Mesenchymal stem cell (in vitro differentiated cells and primary cell): ENCODE data around the gene CBLN2.

Experiments used
- DNase-seq: peaks from one replicate; pipeline ENCODE4 v3.0.0-alpha.2; 2013
- H2AFZ ChIP-seq: one replicate; pipeline ENCODE4 v1.6.1; 2013; ENCODE audit warnings: low read depth, mild to moderate bottlenecking, control low read depth, inconsistent platforms, low read length, moderate library complexity
- H2AK5ac ChIP-seq: 2 replicates; pipeline ENCODE4 v1.6.1; 2013; ENCODE audit warnings: low read length, moderate library complexity, mild to moderate bottlenecking, inconsistent platforms; ENCODE audit not compliant: severe bottlenecking
- H2BK120ac ChIP-seq: one replicate; pipeline ENCODE4 v1.6.1; 2013; ENCODE audit warnings: low read depth, mild to moderate bottlenecking, inconsistent platforms, low read length, moderate library complexity
- H2BK12ac ChIP-seq, 2 experiments: one replicate each; pipeline ENCODE4 v1.6.1; 2013; ENCODE audit warnings: inconsistent platforms in 2 of 2, low read length in 2 of 2, mild to moderate bottlenecking in 2 of 2, moderate library complexity in 2 of 2, control low read depth in 1 of 2
- H2BK15ac ChIP-seq: one replicate; pipeline ENCODE4 v1.6.1; 2013; ENCODE audit warnings: mild to moderate bottlenecking, low read depth, inconsistent platforms; ENCODE audit not compliant: poor library complexity, severe bottlenecking
- H2BK5ac ChIP-seq: 2 replicates; pipeline ENCODE4 v1.6.1; 2013; ENCODE audit warnings: low read depth, mild to moderate bottlenecking, low read length, control low read depth, inconsistent platforms; ENCODE audit not compliant: poor library complexity, severe bottlenecking
- H3K14ac ChIP-seq, 2 experiments: one replicate each; pipeline ENCODE4 v1.6.1; 2013; ENCODE audit warnings: inconsistent platforms in 2 of 2, low read length in 2 of 2, control low read depth in 1 of 2, mild to moderate bottlenecking in 1 of 2, moderate library complexity in 1 of 2
- H3K18ac ChIP-seq, 2 experiments: one replicate each; pipeline ENCODE4 v1.6.1; 2013; ENCODE audit warnings: inconsistent platforms in 2 of 2, low read length in 2 of 2, control low read depth in 1 of 2, low read depth in 1 of 2, mild to moderate bottlenecking in 1 of 2
- H3K23ac ChIP-seq, 2 experiments: one replicate each; pipeline ENCODE4 v1.6.1; 2013; ENCODE audit warnings: inconsistent platforms in 2 of 2, low read length in 2 of 2, mild to moderate bottlenecking in 2 of 2, moderate library complexity in 2 of 2, control low read depth in 1 of 2
- H3K27ac ChIP-seq: 2 replicates; pipeline ENCODE4 v1.5.1; 2013; ENCODE audit warnings: mild to moderate bottlenecking, moderate library complexity, low read length, control low read depth, inconsistent platforms; ENCODE audit not compliant: poor library complexity, severe bottlenecking
- H3K27me3 ChIP-seq, 2 experiments: 2 replicates each; pipeline versions ENCODE4 v1.6.1 to v1.7.0; 2013; ENCODE audit warnings: low read length in 2 of 2, mild to moderate bottlenecking in 2 of 2, moderate library complexity in 2 of 2, control low read depth in 1 of 2, inconsistent platforms in 1 of 2; ENCODE audit not compliant: control insufficient read depth in 1 of 2, insufficient read depth in 1 of 2
- H3K36me3 ChIP-seq, 2 experiments: 2 replicates each; pipeline versions ENCODE4 v1.6.1 to v1.7.0; 2013; ENCODE audit warnings: low read length in 2 of 2, control low read depth in 1 of 2, inconsistent platforms in 1 of 2, low read depth in 1 of 2, mild to moderate bottlenecking in 1 of 2; ENCODE audit not compliant: insufficient read depth in 2 of 2, control insufficient read depth in 1 of 2
- H3K4ac ChIP-seq, 2 experiments: one replicate each; pipeline ENCODE4 v1.6.1; 2013; ENCODE audit warnings: inconsistent platforms in 2 of 2, low read length in 2 of 2, mild to moderate bottlenecking in 2 of 2, moderate library complexity in 2 of 2, control low read depth in 1 of 2, low read depth in 1 of 2
- H3K4me1 ChIP-seq: 2 replicates; pipeline ENCODE4 v1.6.1; 2013; ENCODE audit warnings: low read depth, low read length, control low read depth; ENCODE audit not compliant: control insufficient read depth, insufficient read depth
- H3K4me2 ChIP-seq: 2 replicates; pipeline ENCODE4 v1.6.1; 2013; ENCODE audit warnings: low read length, mild to moderate bottlenecking, inconsistent platforms; ENCODE audit not compliant: poor library complexity, severe bottlenecking
- H3K4me3 ChIP-seq, 2 experiments: 2 replicates each; pipeline versions ENCODE4 v1.5.1 to v1.7.0; 2013; ENCODE audit warnings: low read length in 2 of 2, mild to moderate bottlenecking in 2 of 2, control low read depth in 1 of 2, low read depth in 1 of 2; ENCODE audit not compliant: insufficient read depth in 1 of 2
- H3K79me1 ChIP-seq: replicated peaks from 2 replicates; pipeline ENCODE4 v1.6.1; 2013; ENCODE audit warnings: mild to moderate bottlenecking, control low read depth, low read length, inconsistent platforms; ENCODE audit not compliant: poor library complexity, severe bottlenecking
- H3K9ac ChIP-seq: 2 replicates; pipeline ENCODE4 v1.7.0; 2013; ENCODE audit warnings: mild to moderate bottlenecking, low read length, moderate library complexity
- H3K9me3 ChIP-seq: 2 replicates; pipeline ENCODE4 v1.7.0; 2013; ENCODE audit warnings: mild to moderate bottlenecking, low read length; ENCODE audit not compliant: control insufficient read depth
- H4K8ac ChIP-seq: one replicate; pipeline ENCODE4 v1.6.1; 2013; ENCODE audit warnings: inconsistent platforms, mild to moderate bottlenecking, low read length, moderate library complexity
- H4K91ac ChIP-seq: one replicate; pipeline ENCODE4 v1.6.1; 2013; ENCODE audit warnings: mild to moderate bottlenecking, low read length, inconsistent platforms
- WGBS: methylation state at CpG from one replicate; pipeline ENCODE4 v1.1.7; 2013; ENCODE audit warnings: mixed read lengths; 5-methylcytosine and 5-hydroxymethylcytosine counted together

The CBLN2 gene

GRCh38 chr18:72539901-72540300 lies 4.2 kb downstream of the CBLN2 start:
- no peak overlapping the region for H3K4ac ChIP-seq
- H2AK5ac ChIP-seq, result no peak overlapping the region
- no peak overlapping the region for H3K23ac ChIP-seq
- DNase-seq, result no peak
- H2BK5ac ChIP-seq, result no peak overlapping the region
- no peak overlapping the region for H3K9ac ChIP-seq
- WGBS, result 72% methylated on average over 5 of the region's 5 CpGs
- H4K91ac ChIP-seq, result no peak overlapping the region
- H3K4me3 ChIP-seq, result no peak overlapping the region
- no peak overlapping the region for H2BK120ac ChIP-seq
- no peak overlapping the region for H3K4me2 ChIP-seq
- no peak overlapping the region for H2BK15ac ChIP-seq
- H3K4me1 ChIP-seq, result peaks cover 14% of the 10 kb centered on the region
- H3K79me1 ChIP-seq, result no peaks in the 10 kb centered on the region
- H3K27me3 ChIP-seq, result peaks cover 29 to 51% of the 10 kb centered on the region in 2 experiments
- no peaks in the 10 kb centered on the region for H3K9me3 ChIP-seq
- H3K18ac ChIP-seq, result no peak overlapping the region
- no peak overlapping the region for H4K8ac ChIP-seq
- no peaks in the 10 kb centered on the region for H3K36me3 ChIP-seq
- H2AFZ ChIP-seq, result no peak overlapping the region
- no peak overlapping the region for H3K14ac ChIP-seq
- no peak overlapping the region for H2BK12ac ChIP-seq
- no peak overlapping the region for H3K27ac ChIP-seq

DNA sequence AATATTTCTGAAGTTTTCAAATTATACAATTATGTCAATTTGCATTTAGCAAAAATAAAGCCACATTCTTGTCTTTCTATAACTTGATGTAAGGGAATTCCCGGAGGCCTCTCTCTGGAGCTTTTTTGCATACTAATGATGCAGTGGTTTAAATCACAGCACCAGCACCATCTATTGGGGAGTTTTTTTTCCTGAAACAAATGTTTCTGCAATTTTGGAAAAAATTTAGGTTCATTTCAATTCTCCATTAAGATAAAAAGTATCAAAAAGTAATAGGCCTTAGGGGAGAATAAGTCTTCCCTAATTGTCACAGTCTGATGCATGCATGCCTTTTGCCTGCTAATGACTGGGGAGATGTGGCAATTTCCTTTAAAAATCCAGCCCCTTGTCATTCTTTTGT lies 13.5 kb downstream of the CBLN2 start:
- no peaks in the 10 kb centered on the region for H3K79me1 ChIP-seq
- no peak overlapping the region for H2BK5ac ChIP-seq
- H2BK15ac ChIP-seq, result no peak overlapping the region
- H3K23ac ChIP-seq, result no peak overlapping the region
- H3K4me3 ChIP-seq, result no peak overlapping the region
- no peak overlapping the region for H3K27ac ChIP-seq
- H3K9ac ChIP-seq, result no peak overlapping the region
- H4K8ac ChIP-seq, result no peak overlapping the region
- H2AK5ac ChIP-seq, result no peak overlapping the region
- no peaks in the 10 kb centered on the region for H3K36me3 ChIP-seq
- H2BK12ac ChIP-seq, result no peak overlapping the region
- no peaks in the 10 kb centered on the region for H3K4me1 ChIP-seq
- no peak overlapping the region for H3K18ac ChIP-seq
- no peak overlapping the region for H4K91ac ChIP-seq
- no peaks in the 10 kb centered on the region for H3K9me3 ChIP-seq
- H3K27me3 ChIP-seq, result no peaks in the 10 kb centered on the region
- no peak overlapping the region for H2AFZ ChIP-seq
- H3K4ac ChIP-seq, result no peak overlapping the region
- no peak for DNase-seq
- no peak overlapping the region for H2BK120ac ChIP-seq
- WGBS, result no CpG with 5 or more reads among the region's 1 CpG
- H3K4me2 ChIP-seq, result no peak overlapping the region
- H3K14ac ChIP-seq, result no peak overlapping the region

- WGBS, result 86% methylated on average over 4 of the region's 5 CpGs
- H2BK120ac ChIP-seq, result no peak overlapping the region
Observed at GRCh38 chr18:72504866-72505265, 39.3 kb downstream of the CBLN2 start.

DNA sequence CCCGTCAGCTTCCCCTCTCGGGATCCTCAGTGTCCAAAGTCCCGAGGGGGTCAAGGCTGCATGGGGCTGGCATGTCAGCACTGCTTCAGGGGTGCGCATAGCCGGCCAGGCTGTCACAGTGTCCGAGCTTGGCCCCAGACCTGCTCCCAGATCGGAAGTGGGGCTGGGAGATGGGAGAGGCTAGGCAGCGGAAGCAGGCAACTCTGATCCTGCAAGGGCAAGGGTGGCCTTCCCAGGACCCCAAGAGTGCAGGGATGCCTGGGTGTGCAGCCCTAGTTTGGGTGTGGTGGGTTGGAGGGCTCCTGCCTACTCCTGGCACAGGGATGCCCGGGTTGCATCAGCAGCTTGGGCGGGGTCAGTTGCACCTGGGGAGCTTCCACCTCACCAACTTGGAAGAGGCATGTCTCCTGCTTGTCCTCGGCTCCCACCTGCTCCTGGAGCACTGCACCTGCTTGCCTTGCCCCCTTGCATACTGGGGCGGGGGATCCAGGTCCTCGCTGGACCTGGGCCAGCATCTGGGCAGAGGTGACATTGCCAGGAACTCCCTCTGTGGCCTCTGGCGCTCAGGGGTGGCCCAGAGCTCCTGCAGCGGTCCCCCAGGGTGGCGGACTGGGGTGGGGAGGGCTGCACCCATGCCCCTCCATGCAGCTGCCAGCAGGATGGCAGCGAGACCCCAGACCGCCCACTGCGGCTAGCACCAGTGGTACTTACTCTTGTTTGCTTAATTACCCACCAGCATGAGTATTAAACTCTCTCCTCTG lies 41.3 kb downstream of the CBLN2 start:
- Histone ChIP-seq H3K27me3 (no peaks in the 10 kb centered on the region), H3K23ac (no peak overlapping the region), H3K79me1 (no peaks in the 10 kb centered on the region), H2BK12ac (no peak overlapping the region), H3K27ac (no peak overlapping the region), H3K4ac (no peak overlapping the region), H3K18ac (no peak overlapping the region), H3K14ac (no peak overlapping the region), H3K4me1 (no peaks in the 10 kb centered on the region), H2BK15ac (no peak overlapping the region), H2BK120ac (no peak overlapping the region), H4K8ac (no peak overlapping the region), H2BK5ac (no peak overlapping the region), H3K36me3 (no peaks in the 10 kb centered on the region), H4K91ac (no peak overlapping the region), H3K4me2 (no peak overlapping the region), H2AK5ac (no peak overlapping the region), H3K9ac (no peak overlapping the region), H2AFZ (no peak overlapping the region), H3K4me3 (no peak overlapping the region), H3K9me3 (no peaks in the 10 kb centered on the region)
- 77% methylated on average over 19 of the region's 19 CpGs for WGBS
- no peak for DNase-seq

More at GRCh38 chr18:72504866-72505265, 39.3 kb downstream of the CBLN2 start:
- Histone ChIP-seq H3K4ac (no peak overlapping the region), H2AFZ (no peak overlapping the region), H3K9me3 (no peaks in the 10 kb centered on the region), H3K79me1 (no peaks in the 10 kb centered on the region), H2BK15ac (no peak overlapping the region), H4K8ac (no peak overlapping the region), H2BK12ac (no peak overlapping the region), H3K18ac (no peak overlapping the region), H3K4me2 (no peak overlapping the region), H3K27ac (no peak overlapping the region), H3K27me3 (no peaks in the 10 kb centered on the region), H3K4me3 (no peak overlapping the region), H2BK5ac (no peak overlapping the region), H3K14ac (no peak overlapping the region), H4K91ac (no peak overlapping the region), H3K4me1 (no peaks in the 10 kb centered on the region), H3K36me3 (no peaks in the 10 kb centered on the region), H3K9ac (no peak overlapping the region), H2AK5ac (no peak overlapping the region), H3K23ac (no peak overlapping the region)
- DNase-seq, result no peak
